ENCODE results near the gene BTG3.

BTG3 gene

DNA sequence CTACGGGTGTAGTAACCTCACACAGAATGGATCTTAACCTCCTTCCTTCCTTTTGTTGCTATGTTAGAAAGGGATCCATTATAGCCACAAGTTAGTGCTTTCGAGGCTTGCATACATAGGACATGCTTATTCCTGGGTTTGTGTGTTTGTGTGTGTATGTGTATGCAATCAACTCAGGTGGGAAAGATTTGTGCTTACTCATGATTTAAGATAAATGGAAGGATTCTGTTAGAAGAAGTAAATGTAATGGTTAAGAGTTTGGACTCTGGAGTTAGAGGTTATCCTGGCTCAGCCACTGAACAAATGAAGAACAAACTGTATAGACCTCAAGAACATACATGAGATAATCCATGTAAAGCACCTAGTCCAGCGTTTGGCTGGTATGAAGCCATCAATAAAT lies 28.8 kb downstream of the BTG3 start:
- Mint-ChIP-seq H3K9me3 (no peaks in the 10 kb centered on the region), H3K27ac (no peak overlapping the region), H3K4me3 (no peak overlapping the region), H3K27me3 (ENCODE audit: low read depth) (no peaks in the 10 kb centered on the region), H3K4me1 (no peaks in the 10 kb centered on the region), H3K36me3 (ENCODE audit: low read depth) (peaks cover 1% of the 10 kb centered on the region)
- no peak for TF ChIP-seq CTCF (IDR thresholded peaks at IDR 0.05; ENCODE audit: unreplicated experiment in 3 of 3)

DNA sequence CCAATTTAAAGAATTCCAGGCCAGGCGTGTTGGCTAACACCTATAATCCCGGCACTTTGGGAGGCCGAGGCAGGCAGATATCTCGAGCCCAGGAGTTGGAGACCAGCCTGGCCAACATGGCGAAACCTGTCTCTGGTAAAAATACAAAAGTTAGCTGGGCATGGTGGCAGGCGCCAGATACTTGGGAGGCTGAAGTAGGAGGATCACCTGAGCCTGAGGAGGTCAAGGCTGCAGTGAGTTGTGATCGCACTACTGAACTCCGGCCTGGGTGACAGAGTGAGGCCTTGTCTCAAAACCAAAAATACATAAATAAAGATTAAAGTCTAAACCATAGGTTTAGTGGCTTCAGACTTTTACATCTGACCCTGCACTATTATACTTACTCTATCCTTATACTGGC lies 32.4 kb downstream of the BTG3 start:
- Mint-ChIP-seq H3K27me3 (ENCODE audit: low read depth) (no peaks in the 10 kb centered on the region), H3K4me1 (no peaks in the 10 kb centered on the region), H3K4me3 (no peak overlapping the region), H3K27ac (no peak overlapping the region), H3K9me3 (no peaks in the 10 kb centered on the region), H3K36me3 (ENCODE audit: low read depth) (peaks cover 4% of the 10 kb centered on the region)
- TF ChIP-seq CTCF (IDR thresholded peaks at IDR 0.05; ENCODE audit: unreplicated experiment in 3 of 3) = no peak

DNA sequence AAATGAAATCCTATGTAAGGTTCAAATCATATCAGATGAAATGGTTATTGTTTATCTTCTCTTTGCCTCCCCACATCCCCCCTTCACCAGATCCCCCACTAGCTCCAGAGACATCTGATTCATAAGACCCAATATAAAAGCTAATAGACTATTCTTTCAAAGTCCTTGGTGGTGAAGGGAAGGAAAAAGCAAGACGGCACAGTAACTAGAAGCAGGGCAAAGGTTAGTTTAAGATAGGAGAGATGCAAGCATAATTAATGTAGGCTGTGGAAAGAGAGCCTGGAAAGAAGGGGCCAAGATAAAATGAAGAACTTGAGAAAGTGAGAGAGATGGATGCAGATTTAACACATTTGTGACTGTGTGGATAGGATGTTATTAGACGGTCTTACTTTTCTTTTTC lies 33.8 kb downstream of the BTG3 start:
- TF ChIP-seq CTCF (IDR thresholded peaks at IDR 0.05; ENCODE audit: unreplicated experiment in 3 of 3) = no peak
- H3K4me3 Mint-ChIP-seq = no peak overlapping the region
- no peaks in the 10 kb centered on the region for H3K4me1 Mint-ChIP-seq
- no peaks in the 10 kb centered on the region for H3K27me3 Mint-ChIP-seq (ENCODE audit: low read depth)
- peak overlapping the region in 1 of 3 experiments; percentile 8 for H3K27ac Mint-ChIP-seq
- no peaks in the 10 kb centered on the region for H3K9me3 Mint-ChIP-seq
- H3K36me3 Mint-ChIP-seq (ENCODE audit: low read depth) = peaks cover 4% of the 10 kb centered on the region

- no peaks in the 10 kb centered on the region for H3K4me1 Mint-ChIP-seq
- no peak overlapping the region for H3K4me3 Mint-ChIP-seq
- H3K27me3 Mint-ChIP-seq (ENCODE audit: low read depth) = no peaks in the 10 kb centered on the region
- no peak overlapping the region for H3K27ac Mint-ChIP-seq
- peaks cover 4% of the 10 kb centered on the region for H3K36me3 Mint-ChIP-seq (ENCODE audit: low read depth)
- no peaks in the 10 kb centered on the region for H3K9me3 Mint-ChIP-seq
- no peak for TF ChIP-seq CTCF (IDR thresholded peaks at IDR 0.05; ENCODE audit: unreplicated experiment in 3 of 3)
Observed at GRCh38 chr21:17578162-17578561, 34.5 kb downstream of the BTG3 start.

DNA sequence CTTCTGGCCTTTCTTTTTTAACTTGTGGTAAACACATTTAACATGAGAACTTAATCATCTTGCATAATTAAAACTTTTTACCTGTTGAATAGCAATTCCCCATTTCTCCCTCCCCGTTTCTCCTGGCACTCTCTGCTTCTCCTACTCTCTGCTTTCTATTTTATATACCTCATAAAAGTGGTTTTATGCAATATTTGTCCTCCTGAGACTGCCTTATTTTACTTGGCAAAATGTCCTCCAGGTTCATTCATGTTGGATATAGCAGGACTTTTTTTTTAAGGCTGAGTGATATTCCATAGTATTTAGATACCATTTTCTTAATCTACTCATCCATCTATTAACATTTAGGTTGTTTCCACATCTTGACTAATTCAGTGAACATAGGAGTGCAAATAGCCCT lies 35.0 kb downstream of the BTG3 start:
- Mint-ChIP-seq H3K9me3 (no peaks in the 10 kb centered on the region), H3K4me3 (no peak overlapping the region), H3K36me3 (ENCODE audit: low read depth) (peaks cover 4% of the 10 kb centered on the region), H3K27me3 (ENCODE audit: low read depth) (no peaks in the 10 kb centered on the region), H3K4me1 (no peaks in the 10 kb centered on the region), H3K27ac (no peak overlapping the region)
- TF ChIP-seq CTCF (IDR thresholded peaks at IDR 0.05; ENCODE audit: unreplicated experiment in 3 of 3) = no peak

DNA sequence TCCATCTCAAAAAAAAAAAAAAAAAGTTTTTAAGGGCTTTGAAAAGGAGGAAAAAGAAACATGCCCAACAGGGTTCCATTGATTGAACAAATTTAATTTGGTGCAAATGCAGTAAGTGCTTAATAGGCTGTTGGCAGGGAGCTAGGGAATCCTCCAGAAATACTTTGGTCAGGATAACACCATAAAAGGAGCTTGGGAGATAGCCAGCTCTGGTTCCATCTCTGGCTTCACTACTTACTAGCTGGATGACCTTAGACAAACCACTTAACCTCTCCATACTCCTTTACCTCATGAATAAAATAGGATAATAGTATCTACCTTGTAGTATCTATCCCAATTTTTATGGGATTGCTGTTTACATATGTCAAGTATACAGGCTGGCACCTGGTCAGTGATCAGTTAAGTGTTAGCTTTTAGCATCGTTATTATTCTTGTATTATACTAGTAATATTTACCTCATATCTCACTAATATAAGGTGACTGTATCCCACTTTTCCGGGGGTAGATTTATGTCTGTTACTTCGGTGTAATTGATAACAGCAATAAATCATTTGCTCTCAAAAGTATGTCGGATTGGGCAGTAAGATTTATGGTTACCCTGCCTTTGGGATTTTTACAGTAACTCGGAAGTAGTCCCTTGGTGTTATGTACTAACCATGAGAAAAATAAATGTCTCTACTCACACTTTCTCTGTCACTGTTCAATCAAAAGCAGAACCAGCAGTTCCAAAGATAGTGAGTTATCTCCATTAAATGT lies 36.4 kb downstream of the BTG3 start:
- Mint-ChIP-seq H3K4me1 (no peaks in the 10 kb centered on the region), H3K27ac (no peak overlapping the region), H3K4me3 (no peak overlapping the region), H3K9me3 (no peaks in the 10 kb centered on the region), H3K27me3 (ENCODE audit: low read depth) (no peaks in the 10 kb centered on the region), H3K36me3 (ENCODE audit: low read depth) (peaks cover 4% of the 10 kb centered on the region)
- TF ChIP-seq CTCF (IDR thresholded peaks at IDR 0.05; ENCODE audit: unreplicated experiment in 3 of 3) = no peak

Measured in nephron (organoid).